ENCODE results near the gene NFATC2.
A peak's percentile ranks its signal among the peaks of the same experiment; 100 is the strongest.

Gene NFATC2

GRCh38 chr20:51563486-51564332 is 21.2 kb upstream of the NFATC2 start (continued):
- 0 out of 2 replicates have a peak, but pooled peaks have one; percentile 32 for TF ChIP-seq PRDM10 (tag by site-specific recombination; IDR thresholded peaks at IDR 0.05)
- TF ChIP-seq ZNF692 (tag by site-specific recombination; IDR thresholded peaks at IDR 0.05) = peak; percentile 97
- TF ChIP-seq ZNF266 (tag by site-specific recombination; IDR thresholded peaks at IDR 0.05; ENCODE audit: low read depth) = no peak
- no peak for TF ChIP-seq ZNF645 (tag by site-specific recombination; IDR thresholded peaks at IDR 0.05)
- TF ChIP-seq ZBTB49 (tag by site-specific recombination; IDR thresholded peaks at IDR 0.05; ENCODE audit: low read depth) = no peak
- no peak for TF ChIP-seq EGR2 (tag by site-specific recombination; IDR thresholded peaks at IDR 0.05; ENCODE audit: low read depth)
- peak; percentile 71; the same call in 1 of the 2 replicates for TF ChIP-seq ZNF600 (tag by site-specific recombination; IDR thresholded peaks at IDR 0.05)
- peak; percentile 77 for TF ChIP-seq BCL11A (tag by site-specific recombination; IDR thresholded peaks at IDR 0.05; ENCODE audit: low read depth)
- no peak for TF ChIP-seq ZNF146 (tag by site-specific recombination; IDR thresholded peaks at IDR 0.05)
- no peak for TF ChIP-seq ZNF248 (tag by site-specific recombination; IDR thresholded peaks at IDR 0.05)
- TF ChIP-seq ZNF311 (tag by site-specific recombination; IDR thresholded peaks at IDR 0.05; ENCODE audit: borderline replicate concordance) = no peak
- TF ChIP-seq ZNF571 (tag by site-specific recombination; IDR thresholded peaks at IDR 0.05) = no peak
- peak; percentile 76 for TF ChIP-seq ZBTB17 (tag by site-specific recombination; IDR thresholded peaks at IDR 0.05)
- TF ChIP-seq ZFP37 (tag by site-specific recombination; IDR thresholded peaks at IDR 0.05) = no peak
- no peak for TF ChIP-seq ZNF138 (tag by site-specific recombination; IDR thresholded peaks at IDR 0.05; ENCODE audit: borderline replicate concordance)
- TF ChIP-seq HIC1 (tag by site-specific recombination; IDR thresholded peaks at IDR 0.05) = no peak
- TF ChIP-seq KLF1 (tag by site-specific recombination; IDR thresholded peaks at IDR 0.05) = peak; percentile 20; the same call in 1 of the 2 replicates
- no peak for TF ChIP-seq ZBTB8A (tag by site-specific recombination; IDR thresholded peaks at IDR 0.05)
- no peak for TF ChIP-seq ZNF114 (tag by site-specific recombination; IDR thresholded peaks at IDR 0.05)
- TF ChIP-seq ZNF121 (tag by site-specific recombination; IDR thresholded peaks at IDR 0.05) = no peak
- TF ChIP-seq ZFP3 (tag by site-specific recombination; IDR thresholded peaks at IDR 0.05; ENCODE audit: low read depth) = no peak
- no peak for TF ChIP-seq MEIS1 (CRISPR knock-in tag; IDR thresholded peaks at IDR 0.05; ENCODE audit: borderline replicate concordance)
- peak; percentile 51 for TF ChIP-seq KLF16 (tag by site-specific recombination; IDR thresholded peaks at IDR 0.05)
- no peak for TF ChIP-seq RBAK (tag by site-specific recombination; IDR thresholded peaks at IDR 0.05)
- peak; percentile 83 for TF ChIP-seq KLF9 (tag by site-specific recombination; IDR thresholded peaks at IDR 0.05; ENCODE audit: low read depth)
- no peak for TF ChIP-seq ZBTB10 (tag by site-specific recombination; IDR thresholded peaks at IDR 0.05)

Measured in HEK293 (cell line).